Neural cell (in vitro differentiated cells): ENCODE measurements around the gene MREG.

ENCODE experiments used
- CTCF ChIP-seq: fragments of 450-650 bp; IDR thresholded peaks from 2 replicates; pipeline ENCODE4 v1.5.1; 2014; ENCODE audit warnings: antibody characterized with exemption, mild to moderate bottlenecking, moderate library complexity; ENCODE audit not compliant: poor library complexity, severe bottlenecking
- EP300 ChIP-seq: fragments of 450-650 bp; conservative IDR thresholded peaks from 2 replicates; pipeline ENCODE4 v1.6.1; 2014; ENCODE audit warnings: antibody characterized with exemption, mild to moderate bottlenecking, moderate library complexity; ENCODE audit not compliant: poor library complexity, severe bottlenecking
- EZH2 ChIP-seq: fragments of 200-600, 300-800 bp; shearing (Covaris generic), sonication (generic); IDR thresholded peaks from 2 replicates; pipeline ENCODE4 v1.6.1; 2014; ENCODE audit warnings: antibody characterized with exemption, low read length, borderline replicate concordance, mild to moderate bottlenecking; ENCODE audit not compliant: insufficient read depth, poor library complexity, severe bottlenecking
- MXI1 ChIP-seq: fragments of 450-650 bp; conservative IDR thresholded peaks from 2 replicates; pipeline ENCODE4 v1.6.1; 2014; ENCODE audit warnings: antibody characterized with exemption, mild to moderate bottlenecking; ENCODE audit not compliant: poor library complexity, severe bottlenecking
- RAD21 ChIP-seq: fragments of 450-650 bp; conservative IDR thresholded peaks from 2 replicates; pipeline ENCODE4 v1.6.1; 2014; ENCODE audit warnings: antibody characterized with exemption, mild to moderate bottlenecking, moderate library complexity
- REST ChIP-seq: IDR thresholded peaks from 2 replicates; pipeline ENCODE4 v1.6.1; 2012; ENCODE audit warnings: borderline replicate concordance
- TAF1 ChIP-seq: IDR thresholded peaks from 2 replicates; pipeline ENCODE4 v1.6.1; 2012; ENCODE audit warnings: low read depth

- no peak for TF ChIP-seq CTCF
- no peak for TF ChIP-seq REST
- no peak for TF ChIP-seq MXI1
- TF ChIP-seq TAF1: no peak
- no peak for TF ChIP-seq EZH2
- TF ChIP-seq EP300: no peak
- no peak for TF ChIP-seq RAD21
Measured at GRCh38 chr2:216039918-216040317, 26.6 kb upstream of the MREG start.
